Right atrium auricular region (tissue), 2 donors: ENCODE measurements around the gene LIMS3. TPM values are rescaled to one million over a fixed set of nuclear protein-coding genes. Genes with fewer than 3 reads are reported as not detected.
"Not testable (repeated sequence)": the region's sequence is repeated elsewhere in the genome, so short reads cannot be mapped to it uniquely, and the experiment has no call there.

Experiments used
- DNase-seq: peaks from one replicate; pipeline ENCODE4 v3.0.0-alpha.2; 2019; ENCODE audit warnings: low spot score
- H3K27ac ChIP-seq, 2 donors: fragments of 200-600 bp; sonication (generic); 1 replicate in 1 of 2; 2 replicates in 1 of 2; pipeline ENCODE4 v1.5.1; 2016 to 2019
- H3K27me3 ChIP-seq, 2 donors: fragments of 200-600 bp; sonication (generic); one replicate each; pipeline versions ENCODE4 v1.5.1 to v1.6.0; 2017 to 2019
- H3K36me3 ChIP-seq: fragments of 200-600 bp; sonication (generic); one replicate; pipeline ENCODE4 v1.5.1; 2016
- H3K4me1 ChIP-seq, 2 donors: fragments of 200-600 bp; sonication (generic); one replicate each; pipeline versions ENCODE4 v1.5.1 to v1.6.0; 2017 to 2019
- H3K4me3 ChIP-seq, 2 donors: fragments of 200-600 bp; sonication (generic); 1 replicate in 1 of 2; 2 replicates in 1 of 2; pipeline ENCODE4 v1.5.1; 2017 to 2019; ENCODE audit warnings: mild to moderate bottlenecking in 1 of 2, moderate library complexity in 1 of 2
- H3K9me3 ChIP-seq, 2 donors: fragments of 200-600 bp; sonication (generic); one replicate each; pipeline ENCODE4 v1.5.1; 2019
- total RNA-seq, 2 donors: library from RNA; depleted of rRNA; stranded (reverse); fragments of >200 nt; gene quantifications; one replicate each; pipeline ENCODE4 v1.1.0, GENCODE V29; 2016

The LIMS3 gene
- total RNA-seq, 2 donors from 2014 or later, result 4.4 to 4.6 TPM

GRCh38 chr2:109910789-109911188 lies 12.3 kb downstream of the LIMS3 start:
- DNase-seq, H3K4me1 ChIP-seq, H3K36me3 ChIP-seq, H3K27ac ChIP-seq, H3K4me3 ChIP-seq, H3K27me3 ChIP-seq, H3K9me3 ChIP-seq: not testable (repeated sequence)

- not testable (repeated sequence) for DNase-seq, H3K27ac ChIP-seq
Measured at GRCh38 chr2:109913911-109914310, 15.4 kb downstream of the LIMS3 start.

GRCh38 chr2:109914552-109914951 lies 16.1 kb downstream of the LIMS3 start:
- not testable (repeated sequence) for H3K4me1 ChIP-seq, DNase-seq, H3K27me3 ChIP-seq, H3K36me3 ChIP-seq, H3K27ac ChIP-seq, H3K4me3 ChIP-seq, H3K9me3 ChIP-seq

More at GRCh38 chr2:109913911-109914310, 15.4 kb downstream of the LIMS3 start:
- H3K4me1 ChIP-seq, H3K36me3 ChIP-seq, H3K27me3 ChIP-seq, H3K9me3 ChIP-seq, H3K4me3 ChIP-seq: not testable (repeated sequence)

- not testable (repeated sequence) for H3K36me3 ChIP-seq, H3K27me3 ChIP-seq, H3K27ac ChIP-seq, H3K4me1 ChIP-seq, DNase-seq, H3K4me3 ChIP-seq, H3K9me3 ChIP-seq
Measured at GRCh38 chr2:109915830-109916229, 17.3 kb downstream of the LIMS3 start.

- not testable (repeated sequence) for H3K27me3 ChIP-seq, H3K4me1 ChIP-seq, DNase-seq, H3K27ac ChIP-seq, H3K4me3 ChIP-seq, H3K9me3 ChIP-seq, H3K36me3 ChIP-seq
Measured at GRCh38 chr2:109920162-109920561, 21.7 kb downstream of the LIMS3 start.

GRCh38 chr2:109921543-109922384 lies 23.3 kb downstream of the LIMS3 start:
- H3K27ac ChIP-seq, H3K27me3 ChIP-seq, H3K36me3 ChIP-seq, H3K4me3 ChIP-seq, DNase-seq, H3K9me3 ChIP-seq, H3K4me1 ChIP-seq: not testable (repeated sequence)

- H3K27ac ChIP-seq, H3K4me3 ChIP-seq, H3K9me3 ChIP-seq, H3K4me1 ChIP-seq, DNase-seq, H3K36me3 ChIP-seq, H3K27me3 ChIP-seq: not testable (repeated sequence)
Measured at GRCh38 chr2:109924481-109924880, 26.0 kb downstream of the LIMS3 start.

GRCh38 chr2:109927803-109928202 lies 29.3 kb downstream of the LIMS3 start:
- not testable (repeated sequence) for H3K4me1 ChIP-seq, H3K4me3 ChIP-seq, DNase-seq, H3K9me3 ChIP-seq, H3K36me3 ChIP-seq, H3K27me3 ChIP-seq, H3K27ac ChIP-seq

GRCh38 chr2:109929222-109929621 lies 30.7 kb downstream of the LIMS3 start:
- not testable (repeated sequence) for H3K4me1 ChIP-seq, H3K36me3 ChIP-seq, H3K27ac ChIP-seq, H3K9me3 ChIP-seq, H3K27me3 ChIP-seq, DNase-seq, H3K4me3 ChIP-seq

GRCh38 chr2:109936534-109936933 lies 38.0 kb downstream of the LIMS3 start:
- DNase-seq, H3K27ac ChIP-seq, H3K4me3 ChIP-seq, H3K27me3 ChIP-seq, H3K9me3 ChIP-seq, H3K4me1 ChIP-seq, H3K36me3 ChIP-seq: not testable (repeated sequence)

- not testable (repeated sequence) for H3K27me3 ChIP-seq, H3K36me3 ChIP-seq, H3K4me3 ChIP-seq, H3K9me3 ChIP-seq, H3K4me1 ChIP-seq, DNase-seq, H3K27ac ChIP-seq
Measured at GRCh38 chr2:109945362-109945761, 46.9 kb downstream of the LIMS3 start.

GRCh38 chr2:109947262-109947958 lies 48.9 kb downstream of the LIMS3 start:
- not testable (repeated sequence) for H3K27ac ChIP-seq, H3K36me3 ChIP-seq, H3K4me3 ChIP-seq, H3K9me3 ChIP-seq, H3K4me1 ChIP-seq, H3K27me3 ChIP-seq, DNase-seq

- not testable (repeated sequence) for H3K36me3 ChIP-seq, H3K4me3 ChIP-seq, H3K27me3 ChIP-seq, DNase-seq, H3K9me3 ChIP-seq, H3K27ac ChIP-seq, H3K4me1 ChIP-seq
Measured at GRCh38 chr2:109947959-109948520, 49.6 kb downstream of the LIMS3 start.

GRCh38 chr2:109950146-109950843 lies 51.8 kb downstream of the LIMS3 start:
- DNase-seq, H3K36me3 ChIP-seq, H3K27ac ChIP-seq, H3K9me3 ChIP-seq, H3K27me3 ChIP-seq, H3K4me3 ChIP-seq, H3K4me1 ChIP-seq: not testable (repeated sequence)
